Temporal lobe (tissue), 2 donors: ENCODE data around the gene CBFB. TPM values are rescaled to one million over a fixed set of nuclear protein-coding genes. Genes with fewer than 3 reads are reported as not detected.

Experiments used
- small RNA-seq: library from RNA; depleted of rRNA; stranded (forward); fragments of <200 nt; gene quantifications from one replicate; pipeline ENCODE3, GENCODE V24; 2014; ENCODE audit warnings: low replicate concordance
- total RNA-seq: library from RNA; depleted of rRNA; stranded (reverse); fragments of >200 nt; gene quantifications from one replicate; pipeline ENCODE4 v1.2.3, GENCODE V29; 2014

CBFB gene
- total RNA-seq, 1 donor from 2014 or later: 35.7 TPM

Small RNAs within 50 kb of the gene (small RNA-seq; reads per million reads assigned to genes)
- gene RN7SL543P: not detected

Other genes starting within 250 kb of the CBFB start
- 0.25 TPM for gene TERB1, start 227.6 kb upstream of the CBFB start, total RNA-seq
- 80.4 TPM for gene NAE1, start 198.2 kb upstream of the CBFB start, total RNA-seq
- not detected for gene CA7, start 184.7 kb upstream of the CBFB start, total RNA-seq
- gene PDP2, start 148.6 kb upstream of the CBFB start, total RNA-seq: 12.3 TPM
- not detected for gene CDH16, start 110.3 kb upstream of the CBFB start, total RNA-seq
- gene RRAD, start 103.6 kb upstream of the CBFB start, total RNA-seq: 1.5 TPM
- 48.9 TPM for gene CIAO2B, start 94.7 kb upstream of the CBFB start, total RNA-seq
- 21.9 TPM for gene CES2, start 93.6 kb upstream of the CBFB start, total RNA-seq
- 0.49 TPM for gene CES3, start 67.9 kb upstream of the CBFB start, total RNA-seq
- gene CES4A, start 40.6 kb upstream of the CBFB start, total RNA-seq: 8.1 TPM
- gene PHAF1, start 80.8 kb downstream of the CBFB start, total RNA-seq: 19.2 TPM
- gene B3GNT9, start 121.8 kb downstream of the CBFB start, total RNA-seq: 0.98 TPM
- 0.98 TPM for gene TRADD, start 130.8 kb downstream of the CBFB start, total RNA-seq
- gene FBXL8, start 130.8 kb downstream of the CBFB start, total RNA-seq: 0.49 TPM
- 5.9 TPM for gene HSF4, start 135.6 kb downstream of the CBFB start, total RNA-seq
- 4.2 TPM for gene NOL3, start 141.4 kb downstream of the CBFB start, total RNA-seq
- gene MATCAP1, start 154.8 kb downstream of the CBFB start, total RNA-seq: 54.8 TPM
- gene EXOC3L1, start 161.0 kb downstream of the CBFB start, total RNA-seq: 1.5 TPM
- 16.2 TPM for gene E2F4, start 163.0 kb downstream of the CBFB start, total RNA-seq
- 0.25 TPM for gene ELMO3, start 170.0 kb downstream of the CBFB start, total RNA-seq
- 17.0 TPM for gene TMEM208, start 198.0 kb downstream of the CBFB start, total RNA-seq
- 1.2 TPM for gene FHOD1, start 218.3 kb downstream of the CBFB start, total RNA-seq
- 1.2 TPM for gene SLC9A5, start 219.8 kb downstream of the CBFB start, total RNA-seq